Globus pallidus (tissue), 1 donor: ENCODE measurements around the gene NRAS.

ENCODE experiments used
- DNase-seq: peaks from one replicate; pipeline ENCODE4 v3.0.0-alpha.2; 2015; ENCODE audit warnings: low spot score

Gene NRAS

DNA sequence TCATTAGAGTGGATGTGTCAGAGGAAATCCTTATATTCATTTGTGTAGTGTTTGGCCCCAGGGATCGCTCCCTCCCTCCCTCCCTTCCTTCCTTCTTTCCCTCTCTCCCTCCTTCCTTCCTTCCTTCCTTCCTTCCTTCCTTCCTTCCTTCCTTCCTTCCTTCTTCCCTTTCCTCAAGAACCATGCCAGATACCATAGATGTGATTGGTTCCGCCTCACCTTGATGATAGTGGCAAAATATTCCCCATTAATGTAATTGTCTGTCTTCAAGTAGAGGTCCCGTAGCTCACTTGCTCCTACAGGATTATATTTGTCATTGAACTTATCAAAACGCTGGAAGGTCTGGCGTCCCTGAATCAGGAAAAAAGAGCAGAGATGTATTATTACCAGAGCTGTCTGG is 38.9 kb downstream of the NRAS start:
- no peak for DNase-seq

GRCh38 chr1:114676115-114676514 is 40.5 kb downstream of the NRAS start:
- DNase-seq = no peak

DNA sequence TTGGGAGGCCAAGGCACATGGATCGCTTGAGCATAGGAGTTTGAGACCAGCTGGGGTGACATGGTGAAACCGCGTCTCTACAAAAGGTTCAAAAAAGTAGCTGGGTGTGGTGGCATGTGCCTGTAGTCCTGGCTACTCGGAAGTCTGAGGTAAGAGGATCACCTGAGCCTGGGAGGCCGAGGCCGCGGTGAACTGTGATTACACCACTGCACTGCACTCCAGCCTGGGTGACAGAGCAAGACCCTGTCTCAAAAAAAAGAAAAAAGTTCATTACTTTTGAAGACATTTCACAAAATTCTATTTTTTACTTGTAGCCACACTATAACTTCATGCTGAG is 44.7 kb downstream of the NRAS start:
- DNase-seq = no peak

- no peak for DNase-seq
These were observed 45.3 kb downstream of the NRAS start for GRCh38 chr1:114671011-114671938.

DNA sequence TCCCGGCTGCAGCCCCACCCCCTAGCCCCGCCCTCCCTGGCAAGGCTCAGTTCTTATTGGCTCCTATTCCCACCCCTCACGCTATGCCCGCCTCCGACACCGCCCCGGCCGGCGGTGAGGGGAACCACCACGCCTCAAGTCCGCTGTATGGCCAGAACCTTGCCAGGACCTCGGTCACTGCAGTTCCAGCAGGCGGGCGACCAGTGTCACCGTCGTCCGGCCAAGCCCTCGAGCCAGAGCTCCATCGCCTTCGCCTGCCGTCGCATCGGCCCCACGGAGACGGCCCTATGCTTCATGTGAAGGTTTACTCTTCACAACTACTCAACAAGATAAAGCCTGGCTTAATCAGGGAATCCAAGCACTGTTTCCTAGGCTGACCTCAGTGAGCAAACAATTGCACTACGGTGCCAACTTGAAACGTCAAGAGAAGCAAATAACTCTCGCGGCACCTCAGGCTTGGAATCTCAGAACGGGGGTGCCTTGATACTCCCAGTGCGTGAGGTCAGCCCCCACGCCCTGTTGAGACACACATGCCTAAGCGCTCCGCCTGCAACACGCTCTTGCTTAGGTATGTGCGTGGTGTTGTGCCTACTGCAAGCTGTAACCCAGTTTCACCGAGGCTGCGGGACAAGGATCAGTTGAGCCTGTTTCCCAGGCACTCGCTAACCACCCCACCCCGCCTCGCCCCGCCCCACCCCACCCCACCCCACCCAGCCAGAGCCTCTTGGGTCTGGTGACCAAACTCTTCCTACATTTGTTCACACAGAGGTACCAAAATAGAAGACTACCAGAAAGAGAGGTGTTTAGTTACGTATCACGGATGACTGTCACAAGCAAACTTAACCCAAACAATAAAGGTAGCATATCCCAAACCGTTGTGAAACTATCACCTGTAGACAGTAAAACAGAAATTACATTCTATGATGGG is 46.2 kb downstream of the NRAS start:
- DNase-seq = peak; percentile 88

DNA sequence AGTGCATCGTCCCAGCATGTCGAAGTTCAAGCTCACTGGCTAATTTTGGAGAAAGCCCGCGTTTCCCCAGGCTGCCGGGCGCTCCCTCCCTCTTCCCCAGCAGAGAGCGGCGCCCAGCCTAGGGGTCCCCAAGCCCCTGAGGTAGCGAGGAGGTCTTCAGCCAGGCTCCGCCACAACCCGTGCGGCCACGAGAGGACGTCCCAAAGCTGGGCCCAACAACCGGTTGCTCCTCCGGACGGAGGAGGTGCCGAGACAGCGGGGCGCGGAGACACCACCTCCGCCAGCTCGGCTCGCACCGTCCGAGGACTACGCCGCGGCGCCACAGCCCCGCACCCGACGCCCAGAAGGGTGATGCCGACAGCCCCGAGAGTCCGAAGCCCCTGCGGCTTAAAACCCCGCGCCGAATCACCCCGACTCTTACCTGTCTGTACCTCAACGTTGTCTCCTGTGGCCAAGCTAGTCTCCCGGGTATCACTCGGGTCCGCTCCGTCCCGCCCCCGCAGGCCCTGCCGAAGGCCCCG is 46.9 kb downstream of the NRAS start, which contains the start of gene DENND2C:
Gene DENND2C (minus strand): TSS at position 488 of the 521 bp plus-strand sequence. CDS start 44,065 bp downstream, outside the sequence.
- DNase-seq = no peak

DNA sequence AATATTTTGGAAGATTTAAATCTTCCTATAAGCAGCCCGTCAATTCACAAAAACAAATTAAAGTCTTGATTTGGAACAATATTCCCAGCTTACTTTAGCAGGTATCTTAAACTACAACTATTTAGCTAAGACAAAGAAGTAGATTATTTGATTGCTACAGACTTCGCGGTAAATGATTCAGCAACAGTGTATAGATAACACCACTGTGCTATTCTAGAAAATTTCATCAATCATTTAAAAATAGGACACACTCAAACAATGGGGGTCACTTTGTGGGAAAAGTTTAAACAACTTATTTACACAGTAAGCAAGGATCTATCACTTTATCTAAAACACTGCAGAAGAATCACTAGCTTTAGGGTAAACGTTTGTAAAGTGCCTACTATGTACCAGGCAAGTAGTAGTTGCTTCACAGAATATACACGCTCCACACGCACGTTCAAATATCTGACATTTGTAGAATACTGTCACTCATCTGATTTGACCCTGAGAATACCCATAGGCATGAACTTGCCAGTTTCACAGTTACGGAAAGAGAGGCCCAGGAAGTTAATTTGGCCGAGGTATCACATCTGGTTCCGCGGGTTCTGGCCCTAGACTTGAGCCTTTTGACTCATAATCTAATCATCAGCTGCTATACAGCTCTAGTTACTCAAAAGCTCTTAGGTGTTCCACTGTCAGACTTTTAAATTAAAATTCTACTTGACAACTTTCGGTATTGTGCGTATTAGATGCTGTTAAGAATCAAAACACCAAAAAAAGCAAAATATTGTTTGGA is 47.6 kb downstream of the NRAS start:
- DNase-seq = no peak

DNA sequence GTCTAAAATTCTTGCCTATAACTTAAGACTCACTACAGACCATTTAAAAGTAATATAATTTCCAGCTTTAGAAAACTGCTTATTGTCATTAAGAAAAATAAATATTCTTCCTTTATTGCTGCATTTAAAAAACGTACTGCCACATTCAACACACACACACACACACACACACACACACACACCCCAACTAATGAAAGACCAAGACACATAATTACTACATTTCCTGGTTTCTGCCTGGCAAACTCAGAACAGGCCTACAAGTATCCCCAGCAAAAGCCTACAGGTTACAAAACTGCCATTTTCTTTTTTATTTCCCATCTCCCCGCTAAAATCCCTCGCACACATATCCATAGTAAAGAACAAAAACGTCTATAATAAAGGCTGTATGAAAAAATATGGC is 48.2 kb downstream of the NRAS start:
- DNase-seq = no peak

GRCh38 chr1:114666954-114667353 is 49.6 kb downstream of the NRAS start:
- DNase-seq = no peak

DNA sequence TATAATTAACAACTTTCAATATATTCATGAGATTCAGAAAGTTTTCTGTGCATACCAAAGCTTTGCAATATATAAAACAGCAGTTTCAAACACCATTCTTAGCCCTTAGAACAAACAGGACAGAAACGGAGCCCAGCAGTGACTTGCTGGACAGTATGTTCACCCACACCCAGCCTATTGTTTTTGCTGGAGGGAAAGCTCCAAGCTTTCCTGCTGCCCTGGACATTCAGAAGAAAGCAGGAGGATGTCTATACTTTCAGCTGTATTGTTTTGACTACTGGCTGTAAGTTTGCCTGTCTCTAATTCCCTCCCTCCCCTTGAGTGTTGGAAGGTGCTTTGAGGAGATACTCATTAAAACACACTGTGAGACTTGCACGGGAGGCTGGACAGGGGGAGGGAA is 56.3 kb downstream of the NRAS start:
- no peak for DNase-seq
